Measurements from ENCODE around the gene MTO1.
"Not testable (repeated sequence)": the region's sequence is repeated elsewhere in the genome, so short reads cannot be mapped to it uniquely, and the experiment has no call there.

The MTO1 gene

GRCh38 chr6:73504160-73504559, 42.6 kb downstream of the MTO1 start:
- DNase-seq, result no peak

GRCh38 chr6:73505142-73505541, 43.6 kb downstream of the MTO1 start:
- DNase-seq, result no peak

- DNase-seq, result not testable (repeated sequence)
These were observed 44.2 kb downstream of the MTO1 start for GRCh38 chr6:73505705-73506104.

- no peak for DNase-seq
These were observed 44.7 kb downstream of the MTO1 start for GRCh38 chr6:73506246-73506645.

- DNase-seq, result no peak
These were observed 47.2 kb downstream of the MTO1 start for GRCh38 chr6:73508776-73509175.

- DNase-seq, result no peak
These were observed 48.3 kb downstream of the MTO1 start for GRCh38 chr6:73509851-73510250.

- DNase-seq, result no peak
These were observed 50.3 kb downstream of the MTO1 start for GRCh38 chr6:73511796-73512195.

- DNase-seq, result no peak
These were observed 51.9 kb downstream of the MTO1 start for GRCh38 chr6:73513496-73513854.

GRCh38 chr6:73514746-73515110, 53.2 kb downstream of the MTO1 start:
- DNase-seq, result no peak

GRCh38 chr6:73515204-73515655, 53.7 kb downstream of the MTO1 start:
- peak; percentile 42 for DNase-seq

- no peak for DNase-seq
These were observed 55.3 kb downstream of the MTO1 start for GRCh38 chr6:73516514-73517489.

- DNase-seq, result not testable (repeated sequence)
These were observed 56.8 kb downstream of the MTO1 start for GRCh38 chr6:73518100-73518981.

GRCh38 chr6:73518982-73519881, 57.7 kb downstream of the MTO1 start:
- DNase-seq, result peak; percentile 46

- DNase-seq, result peak; percentile 86
These were observed 58.6 kb downstream of the MTO1 start for GRCh38 chr6:73519926-73520687.

GRCh38 chr6:73520688-73521350, 59.3 kb downstream of the MTO1 start, which contains the start of gene EEF1A1:
Gene EEF1A1, minus strand, starts transcription at chr6:73521032. Its CDS starts 1,006 bp downstream, at chr6:73520026.
- peak; percentile 100 for DNase-seq

- no peak for DNase-seq
These were observed 59.9 kb downstream of the MTO1 start for GRCh38 chr6:73521351-73521985.

GRCh38 chr6:73523434-73524123, 62.0 kb downstream of the MTO1 start:
- DNase-seq, result peak; percentile 84

GRCh38 chr6:73525546-73526330, 64.2 kb downstream of the MTO1 start:
- DNase-seq, result no peak

GRCh38 chr6:73528897-73529296, 67.4 kb downstream of the MTO1 start:
- DNase-seq, result no peak
